Stimulated activated CD8-positive, alpha-beta memory T cell treated with anti-CD3 and anti-CD28 coated beads, Interleukin-4, amount 100 ng/mL, for 4 hours (primary cell): ENCODE results near the gene C12orf75.
"Not testable (repeated sequence)": the region's sequence is repeated elsewhere in the genome, so short reads cannot be mapped to it uniquely, and the experiment has no call there.

Experiments
- DNase-seq, 2 donors: peaks; one replicate each; pipeline ENCODE4 v3.0.0-alpha.2; 2020; ENCODE audit warnings: low read depth in 2 of 2, low spot score in 1 of 2

C12orf75 gene

GRCh38 chr12:105309384-105309783 is 21.1 kb upstream of the C12orf75 start:
- not testable (repeated sequence) for DNase-seq

DNA sequence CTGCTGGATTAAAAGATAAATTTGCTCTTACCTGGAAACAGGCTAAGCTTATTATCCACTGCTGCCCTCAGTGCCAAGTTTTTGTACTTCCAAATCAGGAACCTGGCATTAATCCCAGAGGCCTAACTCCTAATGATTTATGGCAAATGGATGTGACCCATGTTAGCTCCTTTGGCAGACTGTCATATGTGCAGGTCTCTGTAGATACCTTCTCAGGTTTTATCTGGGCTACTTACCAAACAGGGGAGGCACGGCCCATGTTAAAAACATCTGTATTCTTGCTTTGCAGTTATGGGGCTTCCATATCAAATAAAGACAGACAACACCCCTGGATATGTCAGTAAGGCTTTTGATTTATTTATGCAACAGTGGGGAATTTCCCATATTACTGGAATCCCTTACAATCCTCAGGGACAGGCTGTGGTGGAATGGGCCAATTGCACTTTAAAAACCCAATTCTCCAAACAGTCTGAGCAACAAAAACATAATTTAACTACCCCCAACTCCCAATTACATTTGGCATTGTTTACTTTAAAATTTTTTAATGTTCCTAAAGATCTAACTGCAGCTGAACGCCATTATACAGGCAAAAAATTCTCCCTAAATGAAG is 19.9 kb upstream of the C12orf75 start:
- not testable (repeated sequence) for DNase-seq

- DNase-seq = not testable (repeated sequence)
Measured at GRCh38 chr12:105311936-105312335, 18.6 kb upstream of the C12orf75 start.

DNA sequence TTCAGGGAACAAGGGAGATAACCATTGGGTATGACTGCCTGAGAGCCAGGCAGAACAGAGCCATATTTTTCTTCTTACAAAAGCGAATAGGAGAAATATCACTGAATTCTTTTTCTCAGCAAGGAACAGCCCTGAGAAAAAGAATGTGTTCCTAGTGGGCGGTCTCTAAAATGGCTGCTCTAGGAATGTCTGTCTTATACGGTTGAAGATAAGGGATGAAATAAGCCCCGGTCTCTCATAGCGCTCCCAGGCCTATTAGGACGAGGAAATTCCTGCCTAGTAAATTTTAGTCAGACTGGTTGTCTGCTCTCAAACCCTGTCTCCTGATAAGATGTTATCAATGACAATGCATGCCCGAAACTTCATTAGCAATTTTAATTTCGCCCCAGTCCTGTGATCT is 16.7 kb upstream of the C12orf75 start:
- DNase-seq = not testable (repeated sequence)

DNA sequence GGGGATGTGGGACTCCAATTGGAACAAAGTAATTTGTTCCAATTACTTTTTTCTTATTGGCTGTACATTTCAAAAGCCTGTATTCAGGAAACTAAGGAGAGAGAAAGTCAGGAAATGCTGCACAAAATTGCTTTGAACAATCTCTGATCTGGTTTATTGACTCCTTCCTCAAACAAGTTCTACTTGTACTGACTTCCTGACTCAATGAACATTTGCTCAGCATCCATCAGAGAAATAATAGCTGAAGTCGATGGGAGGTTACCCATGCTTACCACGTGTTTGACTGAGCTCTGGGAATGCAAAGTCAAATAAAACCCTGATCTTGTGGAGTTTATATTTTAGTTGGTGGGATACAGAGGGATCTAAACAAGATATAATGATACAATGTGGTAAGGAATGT is 15.4 kb upstream of the C12orf75 start:
- DNase-seq = no peak

DNA sequence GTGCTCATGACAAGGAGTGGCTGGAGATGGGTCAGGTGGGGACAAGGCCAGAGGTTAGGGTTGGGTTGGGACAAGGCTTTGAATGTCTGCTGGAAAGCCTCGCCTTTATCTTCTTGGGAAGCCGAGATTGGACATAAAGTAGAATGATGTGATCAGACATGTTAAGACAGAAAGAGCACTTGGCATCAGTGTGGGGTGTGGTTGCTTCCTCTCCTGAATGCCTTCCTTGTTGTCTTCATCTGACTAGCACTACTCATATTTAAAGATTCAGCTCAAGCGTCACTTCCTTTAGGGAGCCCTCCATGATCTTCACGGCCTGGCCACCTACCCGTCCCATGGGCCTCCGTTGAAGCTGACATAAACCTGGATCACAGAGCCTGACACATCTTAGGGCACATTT is 14.8 kb upstream of the C12orf75 start:
- no peak for DNase-seq

DNA sequence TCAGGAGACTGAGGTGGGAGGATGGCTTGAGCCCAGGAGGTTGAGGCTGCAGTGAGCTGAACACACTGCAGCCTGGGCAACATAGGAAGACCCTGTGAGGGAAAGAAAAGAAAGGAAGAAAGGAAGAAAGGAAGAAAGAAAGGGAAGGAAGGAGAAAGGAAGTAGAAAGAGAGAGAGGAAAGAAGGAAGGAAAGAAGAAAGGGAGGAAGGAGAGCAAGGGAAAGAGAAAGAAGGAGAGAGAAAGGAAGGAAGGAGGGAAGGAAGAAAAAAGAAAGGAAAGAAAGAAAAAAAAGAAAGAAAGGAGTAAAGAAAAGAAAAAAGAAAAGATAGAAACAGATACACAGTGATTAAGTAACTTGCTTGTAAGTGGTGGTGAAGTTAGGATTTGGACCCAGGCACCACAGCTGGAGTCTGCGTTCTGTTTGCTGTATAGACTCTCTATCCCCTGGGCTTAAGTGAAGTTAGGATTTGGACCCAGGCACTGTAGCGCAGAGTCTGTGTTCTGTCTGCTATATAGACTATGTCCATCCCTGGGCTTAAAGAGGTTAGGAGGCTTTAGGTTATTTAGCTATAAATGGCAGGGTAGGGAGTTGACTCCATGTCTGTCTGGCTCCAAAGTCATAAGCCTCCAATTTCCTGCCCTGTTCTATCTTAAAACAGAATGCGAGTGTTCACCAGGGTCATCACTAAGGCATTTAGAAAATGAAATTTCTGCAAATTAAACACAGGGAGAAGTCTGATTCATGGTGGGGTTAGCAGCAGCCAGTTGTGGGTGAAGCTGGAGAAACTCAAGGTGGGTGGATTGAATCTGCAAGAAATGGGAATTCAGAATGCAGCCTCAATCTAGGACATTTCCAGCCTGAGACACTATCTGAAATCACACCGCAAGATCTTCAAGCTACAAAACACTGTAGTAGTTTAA is 13.3 kb upstream of the C12orf75 start:
- no peak for DNase-seq

DNA sequence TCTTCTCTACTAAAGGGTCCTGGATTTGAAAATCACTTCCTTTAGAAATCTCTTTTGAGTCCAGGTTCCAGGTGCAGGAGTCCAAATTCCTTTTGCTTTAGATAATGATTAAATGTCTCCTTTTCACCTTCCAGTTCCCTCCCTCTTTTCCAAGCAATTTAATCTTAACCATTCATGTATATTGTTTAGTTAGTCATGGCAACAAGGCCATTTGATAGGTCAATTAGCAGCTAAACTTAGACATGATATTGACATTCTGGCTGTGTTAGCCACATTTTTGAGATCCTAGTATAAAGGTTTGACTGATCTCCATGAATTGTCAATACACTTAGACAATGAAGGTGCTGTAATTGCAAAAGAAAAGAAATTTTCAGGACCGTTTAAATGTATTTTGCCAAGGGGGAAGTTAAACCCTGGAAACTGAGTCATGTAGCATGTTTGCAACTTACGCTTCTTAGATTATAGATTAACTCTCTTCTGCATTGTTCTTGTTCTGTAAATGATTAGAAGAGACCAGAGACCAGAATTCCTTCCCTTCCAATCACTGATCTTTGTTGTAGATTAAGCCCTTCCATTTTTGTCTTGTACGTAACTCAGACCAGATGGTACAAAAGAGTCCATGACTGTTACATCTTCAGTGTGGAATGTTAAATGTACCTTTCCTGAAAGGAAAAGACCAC is 12.4 kb upstream of the C12orf75 start:
- DNase-seq = no peak

DNA sequence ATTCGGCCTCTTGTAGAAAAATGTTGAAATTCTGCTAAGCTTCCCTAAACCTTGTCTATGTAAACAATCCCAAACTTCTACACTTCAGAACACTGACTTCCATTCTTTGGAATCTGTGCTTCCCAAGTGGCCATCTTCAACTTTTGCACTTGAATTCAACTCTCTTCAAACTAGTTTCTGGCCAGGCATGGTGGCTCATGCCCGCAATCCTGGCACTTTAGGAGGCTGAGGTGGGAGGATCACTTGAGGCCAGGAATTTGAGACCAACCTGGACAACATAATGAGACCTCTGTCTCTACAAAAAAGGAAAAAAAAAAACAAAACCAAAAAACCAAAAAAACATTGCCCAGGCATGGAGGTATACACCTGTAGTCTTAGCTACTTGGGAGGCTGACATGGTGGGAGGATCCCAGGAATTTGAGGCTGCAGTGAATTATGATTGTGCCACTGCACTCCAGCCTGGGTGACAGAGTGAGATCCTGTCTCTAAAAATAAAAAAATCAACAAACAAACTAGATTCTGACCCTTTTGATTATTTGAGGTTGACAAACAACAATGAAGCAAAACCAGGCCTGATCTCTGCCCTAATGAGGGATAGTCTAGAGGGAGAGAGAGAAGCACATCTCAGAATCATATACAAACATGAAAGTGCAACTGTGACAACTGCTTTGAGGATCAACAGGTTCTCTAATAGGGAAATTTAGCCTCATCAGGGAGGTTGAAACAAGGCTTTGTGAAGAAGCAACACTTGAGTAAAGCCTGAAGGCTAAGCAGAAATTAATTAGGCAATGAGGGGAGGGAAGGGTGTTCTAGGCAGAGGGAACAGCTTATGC is 11.6 kb upstream of the C12orf75 start:
- DNase-seq = no peak

- DNase-seq = no peak
Measured at GRCh38 chr12:105319691-105320209, 10.7 kb upstream of the C12orf75 start.

DNA sequence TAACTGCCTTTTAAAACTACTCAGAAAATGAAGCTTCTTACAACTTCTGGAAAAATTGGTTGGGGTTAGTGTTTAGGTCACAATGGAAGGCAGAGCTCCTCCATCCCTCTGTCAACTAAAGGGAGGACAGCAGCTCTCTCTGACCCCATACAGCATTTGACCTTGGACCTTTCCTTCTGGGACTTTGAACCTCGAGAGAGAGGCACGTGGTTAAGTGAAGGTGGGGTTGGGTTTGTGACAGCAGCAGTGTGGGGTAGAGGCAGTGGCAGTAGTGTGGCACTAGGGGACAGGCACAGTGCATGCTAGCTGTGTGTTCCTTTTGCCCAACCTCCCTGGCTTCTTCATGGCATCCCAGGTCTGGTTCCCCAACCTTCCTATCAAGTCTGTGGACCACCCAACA is 9.4 kb upstream of the C12orf75 start:
- no peak for DNase-seq

GRCh38 chr12:105322070-105322469 is 8.4 kb upstream of the C12orf75 start:
- DNase-seq = no peak

GRCh38 chr12:105324704-105325103 is 5.8 kb upstream of the C12orf75 start:
- DNase-seq = no peak

DNA sequence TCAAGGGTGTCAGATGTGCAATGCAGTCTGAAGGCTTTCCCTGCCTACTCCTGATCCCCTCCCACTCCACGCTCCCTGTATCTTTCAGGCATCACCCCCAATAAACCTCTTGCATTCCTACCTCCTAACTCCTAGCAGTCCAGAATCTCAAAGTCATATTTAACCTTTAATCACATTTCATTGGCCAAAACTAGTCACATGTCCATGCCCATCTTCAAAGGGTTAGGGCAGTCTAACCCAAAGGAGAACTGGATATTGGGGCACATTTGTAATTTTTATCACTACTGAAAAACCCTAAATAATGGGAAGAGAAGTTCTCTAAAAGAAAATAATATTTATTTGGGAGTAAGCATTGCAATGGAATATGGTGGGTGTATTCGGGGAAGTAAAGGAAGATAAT is 5.4 kb upstream of the C12orf75 start:
- DNase-seq = no peak

GRCh38 chr12:105329926-105330282 is 587 bp upstream of the C12orf75 start:
- no peak for DNase-seq

GRCh38 chr12:105330931-105331804 is 677 bp downstream of the C12orf75 start:
- no peak for DNase-seq

- no peak for DNase-seq
Measured at GRCh38 chr12:105331805-105332251, 1.3 kb downstream of the C12orf75 start.

- not testable (repeated sequence) for DNase-seq
Measured at GRCh38 chr12:105332286-105332685, 1.8 kb downstream of the C12orf75 start.

DNA sequence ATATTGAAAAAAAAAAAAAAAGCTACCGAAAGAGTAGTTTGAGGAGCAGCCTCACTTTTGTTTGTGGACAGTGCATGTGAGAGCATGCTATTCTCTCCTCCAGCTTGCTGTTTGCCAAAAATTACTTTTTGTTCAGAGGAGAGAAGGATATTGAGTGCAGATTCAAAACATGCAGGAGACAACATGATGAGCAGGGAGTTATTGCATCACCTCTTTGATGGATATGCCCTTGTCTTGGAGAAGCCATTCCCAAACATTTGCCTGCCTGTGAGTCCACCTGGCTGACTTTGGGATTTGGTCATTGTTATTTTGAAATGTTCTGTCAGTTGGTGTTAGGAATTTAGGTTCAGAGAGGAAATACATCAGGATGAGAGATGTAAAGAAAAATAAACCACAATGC is 2.4 kb downstream of the C12orf75 start:
- no peak for DNase-seq

DNA sequence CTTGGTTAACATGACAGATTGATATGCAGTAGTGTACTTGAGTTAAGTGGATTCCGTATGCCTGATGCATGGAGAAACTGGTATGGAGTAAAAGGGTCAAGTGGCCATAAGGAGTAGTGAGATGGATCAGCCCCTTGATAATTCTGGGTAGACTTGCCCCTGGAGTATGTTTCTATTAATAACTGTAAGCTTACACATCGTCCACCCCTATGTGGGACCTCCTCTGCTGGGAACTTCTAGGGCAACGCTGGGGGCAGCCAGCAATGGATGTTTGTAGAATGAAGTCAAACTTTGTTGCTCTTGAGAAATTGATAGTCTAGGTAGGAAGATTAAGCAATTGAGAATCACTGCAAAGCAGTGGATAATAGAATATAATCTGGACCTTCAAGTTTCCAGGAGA is 3.5 kb downstream of the C12orf75 start:
- DNase-seq = no peak
